B cell (primary cell): Measurements from ENCODE around the gene CCDC18.

Source experiments
- CTCF ChIP-seq: fragments of 200-600 bp; IDR thresholded peaks from one replicate; pipeline ENCODE4 v1.8.0; 2022; ENCODE audit warnings: antibody characterized with exemption, mild to moderate bottlenecking
- EZH2 ChIP-seq: IDR thresholded peaks from 2 replicates; pipeline ENCODE4 v1.6.1; 2012; ENCODE audit warnings: borderline replicate concordance, low read depth, mild to moderate bottlenecking, moderate library complexity, low read length; ENCODE audit not compliant: insufficient read depth, poor library complexity, severe bottlenecking

GRCh38 chr1:93255222-93256079 lies 74.9 kb downstream of the CCDC18 start:
- TF ChIP-seq CTCF = no peak
- no peak for TF ChIP-seq EZH2
